GM10266 (cell line): ENCODE results near the gene TMEM131L.
"Not testable (repeated sequence)": the region's sequence is repeated elsewhere in the genome, so short reads cannot be mapped to it uniquely, and the experiment has no call there.

Experiments
- DNase-seq: peaks from one replicate; pipeline ENCODE4 v3.0.0; 2012; ENCODE audit errors: extremely low spot score
- CTCF ChIP-seq: IDR thresholded peaks from 2 replicates; pipeline ENCODE4 v1.5.1; 2012; ENCODE audit warnings: mild to moderate bottlenecking, low read depth; ENCODE audit not compliant: control insufficient read depth, insufficient read depth; ENCODE audit errors: missing control alignments

The TMEM131L gene

GRCh38 chr4:153594210-153594609 lies 128.1 kb downstream of the TMEM131L start:
- TF ChIP-seq CTCF: no peak

GRCh38 chr4:153595894-153596601 lies 129.9 kb downstream of the TMEM131L start:
- TF ChIP-seq CTCF: no peak

More at GRCh38 chr4:153594210-153594609, 128.1 kb downstream of the TMEM131L start:
- no peak for DNase-seq

GRCh38 chr4:153602758-153603157 lies 136.6 kb downstream of the TMEM131L start:
- no peak for DNase-seq
- TF ChIP-seq CTCF: no peak

More at GRCh38 chr4:153595894-153596601, 129.9 kb downstream of the TMEM131L start:
- no peak for DNase-seq

GRCh38 chr4:153603258-153603657 lies 137.1 kb downstream of the TMEM131L start:
- no peak for DNase-seq
- TF ChIP-seq CTCF: no peak

GRCh38 chr4:153603835-153604234 lies 137.7 kb downstream of the TMEM131L start:
- no peak for DNase-seq
- TF ChIP-seq CTCF: no peak

- not testable (repeated sequence) for DNase-seq
Measured at GRCh38 chr4:153609070-153609469, 142.9 kb downstream of the TMEM131L start.

- DNase-seq: no peak
- TF ChIP-seq CTCF: no peak
Measured at GRCh38 chr4:153610623-153611376, 144.6 kb downstream of the TMEM131L start.
